Body of pancreas (tissue), 4 donors: Measurements from ENCODE around the gene CGNL1.

Source experiments
- POLR2A ChIP-seq, 3 donors: fragments of 450-650 bp; IDR thresholded peaks; one replicate each; pipeline ENCODE4 v1.6.1; 2016; ENCODE audit warnings: antibody characterized with exemption in 3 of 3, mild to moderate bottlenecking in 2 of 3
- TF ChIP-seq, protein P1 (sequence below), 7 experiments: fragments of 450-650 bp in 4 of 7; fragments of 200-600 bp in 3 of 7; sonication (generic) in 3 of 7; IDR thresholded peaks; one replicate each; pipeline ENCODE4 v1.5.1; 2016 to 2019; ENCODE audit warnings: antibody characterized with exemption in 7 of 7

DNA sequence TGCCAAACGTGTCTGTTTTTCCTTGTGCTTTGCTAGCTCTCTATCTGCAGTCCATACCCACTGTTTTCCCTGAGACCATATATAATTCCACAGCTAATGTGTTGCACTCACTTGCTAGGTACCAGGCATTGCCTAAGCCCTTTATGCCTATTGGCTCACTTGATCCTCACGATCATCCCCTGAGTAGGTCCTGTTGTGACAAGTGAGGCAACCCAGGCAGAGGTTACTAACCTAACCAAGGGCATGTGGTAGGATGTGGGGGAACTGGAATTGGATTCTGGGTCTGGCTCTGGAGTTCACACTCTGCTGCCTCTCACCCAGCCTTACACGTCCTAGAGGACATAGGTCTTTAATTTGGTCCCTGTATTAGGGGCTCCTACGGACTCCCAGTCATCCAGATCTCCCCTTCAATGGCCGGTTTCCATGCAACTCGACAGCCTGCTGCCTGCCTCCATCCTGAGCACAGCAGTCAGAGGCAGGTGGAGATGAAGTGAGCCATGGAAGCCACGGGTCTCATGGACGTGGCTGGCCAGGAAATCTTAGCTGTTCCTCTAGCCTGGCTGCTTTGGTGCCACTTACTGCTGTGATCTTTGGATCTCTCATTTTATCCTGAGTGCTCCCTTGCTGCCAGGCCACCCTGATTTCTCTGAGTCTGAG, 176.5 kb downstream of the CGNL1 start:
- TF ChIP-seq, protein P1, sequence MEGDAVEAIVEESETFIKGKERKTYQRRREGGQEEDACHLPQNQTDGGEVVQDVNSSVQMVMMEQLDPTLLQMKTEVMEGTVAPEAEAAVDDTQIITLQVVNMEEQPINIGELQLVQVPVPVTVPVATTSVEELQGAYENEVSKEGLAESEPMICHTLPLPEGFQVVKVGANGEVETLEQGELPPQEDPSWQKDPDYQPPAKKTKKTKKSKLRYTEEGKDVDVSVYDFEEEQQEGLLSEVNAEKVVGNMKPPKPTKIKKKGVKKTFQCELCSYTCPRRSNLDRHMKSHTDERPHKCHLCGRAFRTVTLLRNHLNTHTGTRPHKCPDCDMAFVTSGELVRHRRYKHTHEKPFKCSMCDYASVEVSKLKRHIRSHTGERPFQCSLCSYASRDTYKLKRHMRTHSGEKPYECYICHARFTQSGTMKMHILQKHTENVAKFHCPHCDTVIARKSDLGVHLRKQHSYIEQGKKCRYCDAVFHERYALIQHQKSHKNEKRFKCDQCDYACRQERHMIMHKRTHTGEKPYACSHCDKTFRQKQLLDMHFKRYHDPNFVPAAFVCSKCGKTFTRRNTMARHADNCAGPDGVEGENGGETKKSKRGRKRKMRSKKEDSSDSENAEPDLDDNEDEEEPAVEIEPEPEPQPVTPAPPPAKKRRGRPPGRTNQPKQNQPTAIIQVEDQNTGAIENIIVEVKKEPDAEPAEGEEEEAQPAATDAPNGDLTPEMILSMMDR (IDR thresholded peaks at IDR 0.05) = no peak
- no peak for TF ChIP-seq POLR2A (IDR thresholded peaks at IDR 0.05)
